Measurements from ENCODE around the gene LRRC4B. TPM values are rescaled to one million over a fixed set of nuclear protein-coding genes. Genes with fewer than 3 reads are reported as not detected.

Gene LRRC4B
- total and polyA plus RNA-seq, 2 of the 13 experiments (the other 11 are each of a cell fraction or from before 2014, with no cell fraction given) = not detected

GRCh38 chr19:50514346-50515167 lies 53.7 kb downstream of the LRRC4B start:
- no peak overlapping the region for H3K27ac ChIP-seq (ENCODE audit: extremely low read length, insufficient read depth, low read length)
- no peaks in the 10 kb centered on the region for H3K9me3 ChIP-seq (ENCODE audit: low read length)
- FAIRE-seq (no peak), DNase-seq (ENCODE audit: low spot score) (no peak), ATAC-seq (no peak)
- H3K9ac ChIP-seq (ENCODE audit: insufficient read depth, low read depth, low read length) = no peak overlapping the region
- no peaks in the 10 kb centered on the region for H3K36me3 ChIP-seq (replicated peaks in 1 of 2; ENCODE audit: control insufficient read depth in 1 of 2, insufficient read depth in 2 of 2, low read length in 2 of 2)
- no peak overlapping the region for H2AFZ ChIP-seq (ENCODE audit: low read length)
- intact Hi-C loops (cut with micrococcal nuclease; ENCODE audit: unreplicated experiment) (no loop called here), in situ Hi-C loops (cut with HindIII; ENCODE audit: extremely low pct_ligation_motif_present, low pct_unique_long_range_greater_than_20kb) (no loop called here)
- CTCF ChIA-PET (ENCODE audit: low intra/inter-chr PET ratio, low total read pairs) = no interaction called here
- POLR2A ChIA-PET = no interaction called here
- H3K79me2 ChIP-seq (ENCODE audit: insufficient read depth, low read length) = no peaks in the 10 kb centered on the region
- 57% methylated on average over 38 of the region's 38 CpGs for WGBS (ENCODE audit: low lambda C conversion rate)
- peaks cover 29% of the 10 kb centered on the region for H3K4me1 ChIP-seq (ENCODE audit: insufficient read depth, low read length)
- H3K27me3 ChIP-seq (ENCODE audit: control insufficient read depth in 1 of 2, insufficient read depth in 2 of 2, low read length in 2 of 2) = no peaks in the 10 kb centered on the region; a peak in 2 of 5 replicates
- no TSS peak for BruUV-seq (replicated peaks)
- H4K20me1 ChIP-seq (ENCODE audit: insufficient read depth, low read length) = no peaks in the 10 kb centered on the region
- TF ChIP-seq SRF (IDR thresholded peaks at IDR 0.05; ENCODE audit: low read depth, low read length) (no peak), KAT8 (CRISPR knock-in tag; IDR thresholded peaks at IDR 0.05) (no peak)
- H3K4me2 ChIP-seq (ENCODE audit: low read depth, low read length) = no peak overlapping the region
- no peak overlapping the region for H3K4me3 ChIP-seq (replicated peaks in 1 of 3; ENCODE audit: insufficient read depth in 1 of 3, low read depth in 2 of 3, low read length in 3 of 3)

GRCh38 chr19:50513746-50514345 lies 54.4 kb downstream of the LRRC4B start, which contains the start of gene ASPDH:
TSS of gene ASPDH (minus strand) at chr19:50513913. CDS start at chr19:50513823, 90 bp downstream.
- peak within 1 kb of the TSS; percentile 54 to 71 (median 58); a peak in 5 of 6 replicates for H3K4me3 ChIP-seq (replicated peaks in 1 of 3; ENCODE audit: insufficient read depth in 1 of 3, low read depth in 2 of 3, low read length in 3 of 3)
- in situ Hi-C loops (cut with HindIII; ENCODE audit: extremely low pct_ligation_motif_present, low pct_unique_long_range_greater_than_20kb) = no loop called here
- H3K27me3 ChIP-seq (ENCODE audit: control insufficient read depth in 1 of 2, insufficient read depth in 2 of 2, low read length in 2 of 2) = no peaks in the 10 kb centered on the region; a peak in 2 of 5 replicates
- ATAC-seq = peak; percentile 61
- no peak within 1 kb of the TSS for H2AFZ ChIP-seq (ENCODE audit: low read length)
- no peaks in the 10 kb centered on the region for H3K79me2 ChIP-seq (ENCODE audit: insufficient read depth, low read length)
- intact Hi-C loops (cut with micrococcal nuclease; ENCODE audit: unreplicated experiment) = no loop called here
- peak within 1 kb of the TSS; percentile 71 for H3K4me2 ChIP-seq (ENCODE audit: low read depth, low read length)
- POLR2A ChIA-PET = no interaction called here
- no TSS peak for BruUV-seq (replicated peaks)
- FAIRE-seq = no peak
- no peaks in the 10 kb centered on the region for H3K36me3 ChIP-seq (replicated peaks in 1 of 2; ENCODE audit: control insufficient read depth in 1 of 2, insufficient read depth in 2 of 2, low read length in 2 of 2)
- H3K27ac ChIP-seq (ENCODE audit: extremely low read length, insufficient read depth, low read length) = peak within 1 kb of the TSS; percentile 44
- CTCF ChIA-PET (ENCODE audit: low intra/inter-chr PET ratio, low total read pairs) = no interaction called here
- H3K9me3 ChIP-seq (ENCODE audit: low read length) = no peaks in the 10 kb centered on the region
- peaks cover 29% of the 10 kb centered on the region for H3K4me1 ChIP-seq (ENCODE audit: insufficient read depth, low read length)
- H3K9ac ChIP-seq (ENCODE audit: insufficient read depth, low read depth, low read length) = peak within 1 kb of the TSS; percentile 76
- no peak for DNase-seq (ENCODE audit: low spot score)
- 5% methylated on average over 9 of the region's 22 CpGs for WGBS (ENCODE audit: low lambda C conversion rate)
- no peaks in the 10 kb centered on the region for H4K20me1 ChIP-seq (ENCODE audit: insufficient read depth, low read length)
- no peak for TF ChIP-seq ZMYM4 (CRISPR knock-in tag; IDR thresholded peaks at IDR 0.05)
- no peak for TF ChIP-seq ZNF569 (CRISPR knock-in tag; IDR thresholded peaks at IDR 0.05; ENCODE audit: borderline replicate concordance)
- no peak for TF ChIP-seq ZNF781 (CRISPR knock-in tag; IDR thresholded peaks at IDR 0.05; ENCODE audit: borderline replicate concordance, not compliant biosample characterization)
- no peak for TF ChIP-seq TIGD3 (CRISPR knock-in tag; IDR thresholded peaks at IDR 0.05; ENCODE audit: borderline replicate concordance)
- TF ChIP-seq PRDM4 (CRISPR knock-in tag; IDR thresholded peaks at IDR 0.05; ENCODE audit: borderline replicate concordance) = no peak
- TF ChIP-seq NR0B2 (CRISPR knock-in tag; IDR thresholded peaks at IDR 0.05) = no peak
- TF ChIP-seq MAZ (IDR thresholded peaks at IDR 0.05; ENCODE audit: borderline replicate concordance, low read depth, low read length) = 0 out of 2 replicates have a peak, but pooled peaks have one; percentile 22
- TF ChIP-seq MAZ (CRISPR knock-in tag; IDR thresholded peaks at IDR 0.05; ENCODE audit: low read depth) = 0 out of 2 replicates have a peak, but pooled peaks have one; percentile 28
- TF ChIP-seq ZNF326 (CRISPR knock-in tag; IDR thresholded peaks at IDR 0.05; ENCODE audit: borderline replicate concordance) = no peak
- no peak for TF ChIP-seq MAFK (conservative IDR thresholded peaks at IDR 0.05 in 1 of 2, IDR thresholded peaks at IDR 0.05 in 1 of 2; ENCODE audit: low read length in 2 of 2)

All from HepG2 (cell line).